ENCODE measurements around the gene DDB1. TPM values are rescaled to one million over a fixed set of nuclear protein-coding genes. Genes with fewer than 3 reads are reported as not detected.
A peak's percentile ranks its signal among the peaks of the same experiment; 100 is the strongest.

DDB1 gene
- total RNA-seq, 6 donors from 2014 or later, result 98.4 to 152 (median 139) TPM

- Histone ChIP-seq H3K4me1 (peaks cover 24 to 34% (median 31%) of the 10 kb centered on the region in 4 donors), H3K27me3 (no peaks in the 10 kb centered on the region), H3K27ac (peak overlapping the region; percentile 84 to 96 (median 91)), H3K36me3 (peaks cover 5 to 18% (median 9%) of the 10 kb centered on the region in 4 donors), H3K9me3 (no peaks in the 10 kb centered on the region), H3K4me3 (peak overlapping the region; percentile 56 to 98 (median 84))
- no peak for TF ChIP-seq EP300 (IDR thresholded peaks at IDR 0.05)
- TF ChIP-seq POLR2A (IDR thresholded peaks at IDR 0.05), result no peak
- no peak for TF ChIP-seq POLR2AphosphoS5 (IDR thresholded peaks at IDR 0.05)
- TF ChIP-seq CTCF (IDR thresholded peaks at IDR 0.05), result no peak
- ATAC-seq (ENCODE audit: low FRiP score in 2 of 2) (no peak), DNase-seq (no peak)
- 29 to 35% methylated on average over 15 to 18 of the region's 19 CpGs for WGBS, 2 donors
Measured at GRCh38 chr11:61333550-61334433, 887 bp upstream of the DDB1 start.

- peaks cover 24 to 34% (median 31%) of the 10 kb centered on the region in 4 donors for H3K4me1 ChIP-seq
- H3K27me3 ChIP-seq, result no peaks in the 10 kb centered on the region
- H3K4me3 ChIP-seq, result peak overlapping the region; percentile 56 to 98 (median 84)
- no peaks in the 10 kb centered on the region for H3K9me3 ChIP-seq
- peak overlapping the region; percentile 84 to 96 (median 91) for H3K27ac ChIP-seq
- no peak for TF ChIP-seq POLR2AphosphoS5 (IDR thresholded peaks at IDR 0.05)
- TF ChIP-seq CTCF (IDR thresholded peaks at IDR 0.05), result no peak
- no peak for TF ChIP-seq EP300 (IDR thresholded peaks at IDR 0.05)
- ATAC-seq (ENCODE audit: low FRiP score in 2 of 2), result peak in 1 of 2 donors; percentile 14
- 1% methylated on average over 9 to 12 of the region's 24 CpGs for WGBS, 2 donors
- DNase-seq, result no peak
- peaks cover 5 to 27% (median 14%) of the 10 kb centered on the region in 4 donors for H3K36me3 ChIP-seq
Measured at GRCh38 chr11:61332281-61332796, 566 bp downstream of the DDB1 start.

- ATAC-seq (ENCODE audit: low FRiP score in 2 of 2), result no peak
- Histone ChIP-seq H3K4me3 (peak overlapping the region; percentile 56 to 98 (median 84)), H3K27ac (peak overlapping the region in 1 of 4 donors; percentile 88), H3K27me3 (no peaks in the 10 kb centered on the region), H3K36me3 (peaks cover 5 to 34% (median 19%) of the 10 kb centered on the region in 4 donors), H3K4me1 (peaks cover 23 to 34% (median 31%) of the 10 kb centered on the region in 4 donors), H3K9me3 (no peaks in the 10 kb centered on the region)
- TF ChIP-seq EP300 (IDR thresholded peaks at IDR 0.05) (no peak), CTCF (IDR thresholded peaks at IDR 0.05) (no peak), POLR2AphosphoS5 (IDR thresholded peaks at IDR 0.05) (no peak), POLR2A (IDR thresholded peaks at IDR 0.05) (no peak)
- DNase-seq, result no peak
- 63 to 66% methylated on average over 6 of the region's 6 CpGs for WGBS, 2 donors
Measured at GRCh38 chr11:61331651-61332050, 1.3 kb downstream of the DDB1 start.

- Histone ChIP-seq H3K36me3 (peaks cover 7 to 52% (median 34%) of the 10 kb centered on the region in 4 donors), H3K4me1 (peaks cover 19 to 27% (median 23%) of the 10 kb centered on the region in 4 donors), H3K27ac (no peak overlapping the region), H3K4me3 (no peak overlapping the region), H3K9me3 (no peaks in the 10 kb centered on the region), H3K27me3 (no peaks in the 10 kb centered on the region)
- WGBS, 2 donors, result 89 to 93% methylated on average over 4 of the region's 4 CpGs
- ATAC-seq (ENCODE audit: low FRiP score in 2 of 2), result no peak
- no peak for DNase-seq
- TF ChIP-seq EP300 (IDR thresholded peaks at IDR 0.05), result no peak
- TF ChIP-seq POLR2AphosphoS5 (IDR thresholded peaks at IDR 0.05), result no peak
- TF ChIP-seq POLR2A (IDR thresholded peaks at IDR 0.05), result no peak
- TF ChIP-seq CTCF (IDR thresholded peaks at IDR 0.05), result no peak
Measured at GRCh38 chr11:61329871-61330270, 3.0 kb downstream of the DDB1 start.
